Vagina (tissue), 2 donors: ENCODE measurements around the gene PTPRD. TPM values are rescaled to one million over a fixed set of nuclear protein-coding genes. Genes with fewer than 3 reads are reported as not detected.

Source experiments
- DNase-seq, 2 donors: peaks; one replicate each; pipeline ENCODE4 v3.0.0-alpha.2; 2017; ENCODE audit errors: extremely low spot score in 2 of 2
- H3K27ac ChIP-seq: fragments of 200-600 bp; sonication (generic); one replicate; pipeline ENCODE4 v1.5.1; 2019
- H3K27me3 ChIP-seq: fragments of 200-600 bp; sonication (generic); one replicate; pipeline ENCODE4 v1.5.1; 2019
- H3K36me3 ChIP-seq, 2 donors: fragments of 200-600 bp; sonication (generic); one replicate each; pipeline ENCODE4 v1.5.1; 2017 to 2019
- H3K4me1 ChIP-seq: fragments of 200-600 bp; sonication (generic); one replicate; pipeline ENCODE4 v1.5.1; 2019
- H3K4me3 ChIP-seq, 2 donors: fragments of 200-600 bp; sonication (generic); 1 replicate in 1 of 2; 2 replicates in 1 of 2; pipeline ENCODE4 v1.5.1; 2016 to 2019
- H3K9me3 ChIP-seq: fragments of 200-600 bp; sonication (generic); one replicate; pipeline ENCODE4 v1.5.1; 2019
- POLR2A ChIP-seq, 2 donors: fragments of 450-650 bp; IDR thresholded peaks; one replicate each; pipeline ENCODE4 v1.6.1; 2017; ENCODE audit warnings: antibody characterized with exemption in 2 of 2, mild to moderate bottlenecking in 2 of 2, moderate library complexity in 2 of 2
- POLR2AphosphoS5 ChIP-seq, 2 donors: sonication (generic); formaldehyde crosslinking; IDR thresholded peaks; one replicate each; pipeline ENCODE4 v1.9.0; 2017; ENCODE audit warnings: antibody characterized with exemption in 2 of 2, mild to moderate bottlenecking in 2 of 2, low read depth in 1 of 2; ENCODE audit not compliant: insufficient read depth in 1 of 2
- intact Hi-C: fragments of 100-400 bp; cut with DNase I; formaldehyde crosslinking; loops from one replicate; pipeline ENCODE4 v1.15.1; 2023
- total RNA-seq: library from RNA; depleted of rRNA; stranded (reverse); fragments of >200 nt; gene quantifications from one replicate; pipeline ENCODE4 v1.2.3, GENCODE V29; 2016
- TF ChIP-seq, protein P1 (sequence below), 3 experiments: fragments of 450-650 bp in 2 of 3; fragments of 200-600 bp in 1 of 3; sonication (generic) in 1 of 3; IDR thresholded peaks; one replicate each; pipeline ENCODE4 v1.5.1; 2017 to 2019; ENCODE audit warnings: antibody characterized with exemption in 3 of 3, mild to moderate bottlenecking in 2 of 3, moderate library complexity in 2 of 3

The PTPRD gene
- total RNA-seq, 1 donor from 2014 or later: 10.3 TPM

DNA sequence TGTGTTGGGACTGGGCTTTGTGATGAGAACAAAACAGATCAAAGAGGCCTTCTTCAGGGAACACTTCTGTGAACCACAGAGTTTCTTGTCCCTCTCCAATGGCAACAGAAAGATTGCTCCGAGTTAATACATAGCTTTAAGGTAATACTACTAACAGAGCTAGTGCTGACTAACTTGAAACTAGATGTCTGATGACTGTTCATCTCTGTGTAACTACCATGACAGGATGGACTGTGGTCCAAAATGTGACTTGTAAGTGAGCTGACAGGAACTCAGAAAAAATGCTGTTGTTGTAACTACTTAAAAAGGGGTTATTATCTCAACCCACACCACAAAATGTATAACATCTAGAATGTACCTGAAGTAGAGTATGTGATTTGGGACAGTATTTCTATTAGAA is 2183.0 kb downstream of the PTPRD start:
- Histone ChIP-seq H3K9me3 (no peaks in the 10 kb centered on the region), H3K4me3 (no peak overlapping the region), H3K36me3 (no peaks in the 10 kb centered on the region), H3K27ac (no peak overlapping the region), H3K27me3 (no peaks in the 10 kb centered on the region), H3K4me1 (no peaks in the 10 kb centered on the region)
- DNase-seq: no peak
- intact Hi-C loops: no loop called here
- TF ChIP-seq POLR2AphosphoS5 (IDR thresholded peaks at IDR 0.05; ENCODE audit: insufficient read depth in 1 of 2, low read depth in 1 of 2) (no peak), POLR2A (IDR thresholded peaks at IDR 0.05) (no peak)
- TF ChIP-seq, protein P1, sequence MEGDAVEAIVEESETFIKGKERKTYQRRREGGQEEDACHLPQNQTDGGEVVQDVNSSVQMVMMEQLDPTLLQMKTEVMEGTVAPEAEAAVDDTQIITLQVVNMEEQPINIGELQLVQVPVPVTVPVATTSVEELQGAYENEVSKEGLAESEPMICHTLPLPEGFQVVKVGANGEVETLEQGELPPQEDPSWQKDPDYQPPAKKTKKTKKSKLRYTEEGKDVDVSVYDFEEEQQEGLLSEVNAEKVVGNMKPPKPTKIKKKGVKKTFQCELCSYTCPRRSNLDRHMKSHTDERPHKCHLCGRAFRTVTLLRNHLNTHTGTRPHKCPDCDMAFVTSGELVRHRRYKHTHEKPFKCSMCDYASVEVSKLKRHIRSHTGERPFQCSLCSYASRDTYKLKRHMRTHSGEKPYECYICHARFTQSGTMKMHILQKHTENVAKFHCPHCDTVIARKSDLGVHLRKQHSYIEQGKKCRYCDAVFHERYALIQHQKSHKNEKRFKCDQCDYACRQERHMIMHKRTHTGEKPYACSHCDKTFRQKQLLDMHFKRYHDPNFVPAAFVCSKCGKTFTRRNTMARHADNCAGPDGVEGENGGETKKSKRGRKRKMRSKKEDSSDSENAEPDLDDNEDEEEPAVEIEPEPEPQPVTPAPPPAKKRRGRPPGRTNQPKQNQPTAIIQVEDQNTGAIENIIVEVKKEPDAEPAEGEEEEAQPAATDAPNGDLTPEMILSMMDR (IDR thresholded peaks at IDR 0.05): no peak

DNA sequence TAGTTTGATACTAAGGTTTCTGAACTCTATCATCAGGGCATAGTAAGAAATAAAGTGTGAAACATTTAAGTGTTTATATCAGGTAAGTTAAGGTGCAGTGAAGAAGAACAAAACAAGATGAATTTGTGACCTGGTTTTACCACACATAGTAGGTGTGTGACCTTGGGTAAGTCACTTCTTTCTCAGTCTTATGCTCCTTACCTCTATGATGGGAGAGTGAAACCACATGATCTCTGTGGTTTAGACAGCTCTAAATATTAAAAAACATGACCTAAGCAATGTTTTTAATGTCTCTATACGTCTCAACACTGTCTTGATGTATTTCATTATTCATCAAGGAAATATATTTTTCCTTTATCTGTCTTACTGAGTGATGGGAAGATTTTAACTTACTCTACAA is 2183.6 kb downstream of the PTPRD start:
- H3K27ac ChIP-seq: no peak overlapping the region
- H3K27me3 ChIP-seq: no peaks in the 10 kb centered on the region
- no peak for DNase-seq
- H3K36me3 ChIP-seq: no peaks in the 10 kb centered on the region
- no peaks in the 10 kb centered on the region for H3K4me1 ChIP-seq
- H3K9me3 ChIP-seq: no peaks in the 10 kb centered on the region
- intact Hi-C loops: no loop called here
- TF ChIP-seq POLR2A (IDR thresholded peaks at IDR 0.05) (no peak), POLR2AphosphoS5 (IDR thresholded peaks at IDR 0.05; ENCODE audit: insufficient read depth in 1 of 2, low read depth in 1 of 2) (no peak)
- TF ChIP-seq, protein P1 (IDR thresholded peaks at IDR 0.05): no peak
- H3K4me3 ChIP-seq: no peak overlapping the region

DNA sequence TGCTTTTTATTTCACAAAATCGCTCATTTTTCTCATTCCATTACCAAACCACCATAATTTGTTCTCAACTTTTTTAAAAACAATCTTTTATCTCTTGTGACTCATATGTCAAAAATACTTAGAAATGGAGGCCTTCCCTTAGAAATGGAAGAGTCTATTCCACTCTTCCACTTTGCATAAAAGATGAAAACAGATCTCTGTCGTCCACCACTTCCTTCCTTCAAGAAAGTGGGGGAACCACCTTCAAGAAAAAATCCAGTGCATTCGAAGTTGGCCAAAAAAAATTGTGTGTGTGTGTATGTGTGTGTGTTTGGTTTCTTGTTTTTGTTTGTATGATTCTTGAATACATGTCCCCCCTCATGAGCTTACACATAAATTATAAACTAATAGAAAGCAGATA is 2184.4 kb downstream of the PTPRD start:
- Histone ChIP-seq H3K9me3 (no peaks in the 10 kb centered on the region), H3K4me3 (no peak overlapping the region), H3K4me1 (no peaks in the 10 kb centered on the region), H3K27me3 (no peaks in the 10 kb centered on the region), H3K27ac (no peak overlapping the region), H3K36me3 (no peaks in the 10 kb centered on the region)
- intact Hi-C loops: no loop called here
- TF ChIP-seq POLR2AphosphoS5 (IDR thresholded peaks at IDR 0.05; ENCODE audit: insufficient read depth in 1 of 2, low read depth in 1 of 2) (no peak), POLR2A (IDR thresholded peaks at IDR 0.05) (no peak)
- TF ChIP-seq, protein P1 (IDR thresholded peaks at IDR 0.05): no peak
- no peak for DNase-seq

DNA sequence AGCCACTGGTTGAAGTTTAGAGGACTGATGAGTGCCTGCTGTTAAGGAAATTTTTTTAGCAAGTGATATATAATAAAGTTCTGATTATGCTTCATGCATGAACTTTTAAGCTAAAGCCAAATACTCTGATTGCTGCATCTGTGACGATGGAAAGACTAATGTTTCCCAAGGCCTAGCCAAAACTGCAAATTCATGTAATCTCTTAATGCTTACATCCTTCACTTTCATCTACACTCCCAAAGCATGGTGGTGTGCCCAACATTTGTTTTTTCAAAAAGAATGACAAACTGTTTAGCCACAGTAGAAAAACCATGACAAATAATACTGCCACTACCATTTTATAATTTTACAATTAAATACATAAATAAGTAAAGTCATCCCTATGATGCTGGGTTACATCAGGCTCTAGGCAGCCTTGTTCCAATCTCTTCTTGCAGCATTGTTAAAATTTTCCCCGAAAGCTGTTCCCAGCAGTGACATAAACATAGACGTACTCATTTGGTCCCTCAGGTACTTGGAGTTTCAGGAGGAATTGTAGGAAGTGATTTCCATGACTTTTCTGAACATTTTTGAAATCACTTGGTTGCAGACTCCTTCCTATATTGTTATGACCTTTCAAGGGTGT is 2187.9 kb downstream of the PTPRD start:
- no peak for DNase-seq
- Histone ChIP-seq H3K27me3 (no peaks in the 10 kb centered on the region), H3K4me1 (no peaks in the 10 kb centered on the region), H3K27ac (no peak overlapping the region), H3K4me3 (no peak overlapping the region), H3K36me3 (no peaks in the 10 kb centered on the region), H3K9me3 (no peaks in the 10 kb centered on the region)
- TF ChIP-seq POLR2A (IDR thresholded peaks at IDR 0.05) (no peak), POLR2AphosphoS5 (IDR thresholded peaks at IDR 0.05; ENCODE audit: insufficient read depth in 1 of 2, low read depth in 1 of 2) (no peak)
- TF ChIP-seq, protein P1 (IDR thresholded peaks at IDR 0.05): no peak
- intact Hi-C loops: no loop called here

DNA sequence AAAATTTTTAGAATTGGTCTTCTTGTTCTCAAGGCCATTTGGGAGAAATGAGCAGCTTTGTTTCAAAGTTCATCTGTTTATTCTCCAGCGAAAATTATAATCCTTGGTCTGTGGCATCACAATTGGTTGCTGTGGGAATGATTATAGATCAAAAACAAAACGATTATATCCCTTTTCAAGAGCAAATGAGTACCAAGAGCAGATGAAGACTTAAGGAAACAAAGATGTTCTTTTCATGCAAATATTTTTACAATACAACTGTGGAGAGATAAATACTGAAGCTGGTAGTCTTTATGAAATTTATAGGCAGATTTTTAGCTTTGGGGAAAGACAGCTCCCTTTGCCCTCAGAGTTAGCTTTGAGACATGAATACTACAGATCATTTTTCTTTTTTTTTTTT is 2192.4 kb downstream of the PTPRD start:
- intact Hi-C loops: no loop called here

More for the DNA sequence above, 2192.4 kb downstream of the PTPRD start:
- H3K4me3 ChIP-seq: no peak overlapping the region
- H3K27ac ChIP-seq: no peak overlapping the region
- H3K27me3 ChIP-seq: no peaks in the 10 kb centered on the region
- no peaks in the 10 kb centered on the region for H3K4me1 ChIP-seq
- no peak for DNase-seq
- H3K9me3 ChIP-seq: no peaks in the 10 kb centered on the region
- no peak for TF ChIP-seq POLR2AphosphoS5 (IDR thresholded peaks at IDR 0.05; ENCODE audit: insufficient read depth in 1 of 2, low read depth in 1 of 2)
- no peak for TF ChIP-seq POLR2A (IDR thresholded peaks at IDR 0.05)
- TF ChIP-seq, protein P1 (IDR thresholded peaks at IDR 0.05): no peak
- no peaks in the 10 kb centered on the region for H3K36me3 ChIP-seq
